K562 (cell line): ENCODE measurements around the gene SNX20. TPM values are rescaled to one million over a fixed set of nuclear protein-coding genes. Genes with fewer than 3 reads are reported as not detected.
A peak's percentile ranks its signal among the peaks of the same experiment; 100 is the strongest.

ENCODE experiments used
- ATAC-seq: fragments of 200-7000 bp; cut with Tn5 transposase; 3 replicates; pipeline ENCODE4 v1.9.1; 2020; ENCODE audit warnings: moderate library complexity
- BruUV-seq: library from RNA; stranded (reverse); fragments of 400-500 nt; replicated peaks from 2 replicates; lab custom pipeline; 2021; lab: Mats Ljungman, UMichigan
- CTCF ChIA-PET: fragments of 300-600 bp; formaldehyde crosslinking; extraction: SDS; loops from one replicate; lab custom pipeline; 2021; ENCODE audit warnings: low intra/inter-chr PET ratio; lab: Yijun Ruan, JAX
- POLR2A ChIA-PET: fragments of 300-600, 350-650 bp; sonication (Branson Sonifier 250); formaldehyde crosslinking; extraction: SDS; loops from one replicate; lab custom pipeline; 2021; ENCODE audit warnings: antibody characterized with exemption, inconsistent platforms; lab: Yijun Ruan, JAX
- DNase-seq, 4 experiments: peaks; one replicate each; pipeline versions ENCODE4 v3.0.0 to v3.0.0-alpha.2; 2011 to 2018; ENCODE audit warnings: low spot score in 3 of 4, mixed read lengths in 3 of 4; ENCODE audit errors: extremely low read depth in 1 of 4
- FAIRE-seq: peaks from 2 replicates; lab custom pipeline; 2011; peaks lifted over from hg19 to GRCh38; lab: Jason Lieb, UNC
- H2AFZ ChIP-seq: 2 replicates; pipeline ENCODE4 v1.6.0; 2011; ENCODE audit warnings: low read depth, low read length, control low read depth, inconsistent platforms
- H3K27ac ChIP-seq: fragments of 200-600 bp; 3 replicates; pipeline ENCODE4 v1.8.0; 2011; ENCODE audit warnings: low read depth, mild to moderate bottlenecking, control low read depth, inconsistent platforms, low read length, moderate library complexity, mixed read lengths; ENCODE audit errors: extremely low read depth
- H3K27me3 ChIP-seq, 2 experiments: fragments of 300-600 bp in 1 of 2; 2 replicates in 1 of 2; 3 replicates in 1 of 2; pipeline versions ENCODE4 v1.6.0 to v1.8.0; 2011; ENCODE audit warnings: inconsistent platforms in 2 of 2, low read length in 2 of 2, mild to moderate bottlenecking in 1 of 2, mixed read lengths in 1 of 2, moderate library complexity in 1 of 2; ENCODE audit not compliant: control insufficient read depth in 2 of 2, insufficient read depth in 2 of 2
- H3K36me3 ChIP-seq: fragments of 300-600 bp; 3 replicates; pipeline ENCODE4 v1.8.0; 2011; ENCODE audit warnings: mild to moderate bottlenecking, low read length, inconsistent platforms; ENCODE audit not compliant: control insufficient read depth, insufficient read depth
- H3K4me1 ChIP-seq, 2 experiments: fragments of 200-600 bp in 1 of 2; replicated peaks in 1 of 2; 2 replicates in 1 of 2; 3 replicates in 1 of 2; pipeline versions ENCODE4 v1.5.1 to v1.8.0; 2011; ENCODE audit warnings: inconsistent platforms in 2 of 2, low read length in 2 of 2, mild to moderate bottlenecking in 1 of 2, mixed read lengths in 1 of 2, moderate library complexity in 1 of 2; ENCODE audit not compliant: control insufficient read depth in 2 of 2, insufficient read depth in 2 of 2
- H3K4me2 ChIP-seq: 2 replicates; pipeline ENCODE4 v1.6.1; 2011; ENCODE audit warnings: low read length, control low read depth, inconsistent platforms, mixed read lengths; ENCODE audit not compliant: insufficient read depth
- H3K4me3 ChIP-seq: fragments of 200-600 bp; sonication (generic), shearing (Covaris generic); 2 replicates; pipeline ENCODE4 v1.5.1; 2016; ENCODE audit warnings: control low read depth, inconsistent platforms
- H3K79me2 ChIP-seq: fragments of 200-600 bp; 3 replicates; pipeline ENCODE4 v1.8.0; 2011; ENCODE audit warnings: low read length, inconsistent platforms; ENCODE audit not compliant: control insufficient read depth, insufficient read depth
- H3K9ac ChIP-seq, 2 experiments: 2 replicates each; pipeline versions ENCODE4 v1.6.0 to v1.6.1; 2011; ENCODE audit warnings: low read depth in 2 of 2, low read length in 2 of 2, control low read depth in 1 of 2, inconsistent platforms in 1 of 2, mild to moderate bottlenecking in 1 of 2, mixed read lengths in 1 of 2; ENCODE audit not compliant: insufficient read depth in 1 of 2
- H3K9me1 ChIP-seq: one replicate; pipeline ENCODE4 v1.6.0; 2011; ENCODE audit warnings: inconsistent platforms, mild to moderate bottlenecking, low read length, moderate library complexity; ENCODE audit not compliant: control insufficient read depth, insufficient read depth
- H3K9me3 ChIP-seq: replicated peaks from 2 replicates; pipeline ENCODE4 v1.5.1; 2011; ENCODE audit warnings: low read depth, low read length, inconsistent platforms; ENCODE audit not compliant: control insufficient read depth, insufficient read depth
- H4K20me1 ChIP-seq: replicated peaks from 2 replicates; pipeline ENCODE4 v1.6.1; 2011; ENCODE audit warnings: low read length, inconsistent platforms, mixed read lengths; ENCODE audit not compliant: control insufficient read depth, insufficient read depth
- CTCF ChIP-seq, 3 experiments: IDR thresholded peaks in 2 of 3; conservative IDR thresholded peaks in 1 of 3; 2 replicates each; pipeline ENCODE4 v1.5.1; 2011 to 2012; ENCODE audit warnings: low read length in 3 of 3, mild to moderate bottlenecking in 3 of 3, control low read depth in 2 of 3, improper control_type of control experiment in 1 of 3, inconsistent platforms in 1 of 3, low read depth in 1 of 3, mixed read lengths in 1 of 3, moderate library complexity in 1 of 3; ENCODE audit not compliant: insufficient read depth in 2 of 3
- ETV1 ChIP-seq: fragments of 450-650 bp; conservative IDR thresholded peaks from 2 replicates; pipeline ENCODE4 v1.6.1; 2016; ENCODE audit warnings: missing genetic modification characterization, control low read depth, low read depth, missing compliant biosample characterization
- THAP12 ChIP-seq: fragments of 250-450 bp; sonication (Bioruptor Pico); IDR thresholded peaks from 2 replicates; pipeline ENCODE4 v1.9.0; 2021; ENCODE audit warnings: mild to moderate bottlenecking, inconsistent platforms
- ZNF586 ChIP-seq: fragments of 450-650 bp; formaldehyde crosslinking; conservative IDR thresholded peaks from 2 replicates; pipeline ENCODE4 v1.4.0; 2020; ENCODE audit warnings: mild to moderate bottlenecking, moderate library complexity
- WGBS: fragments of 100-300 bp; shearing (Covaris generic); methylation state at CpG from one replicate; pipeline ENCODE4 v1.1.6; 2016; ENCODE audit warnings: low coverage, mixed read lengths; ENCODE audit not compliant: insufficient coverage; ENCODE audit errors: missing lambda C conversion rate; 5-methylcytosine and 5-hydroxymethylcytosine counted together
- in situ Hi-C: fragments of 300-500 bp; cut with MboI; formaldehyde crosslinking; loops from 4 replicates; pipeline ENCODE4 v1.15.0; 2018; ENCODE audit warnings: inconsistent platforms, mixed read lengths
- intact Hi-C: fragments of 100-400 bp; cut with micrococcal nuclease; formaldehyde crosslinking; loops from 2 replicates; pipeline ENCODE4 v1.14.2; 2022
- polyA plus RNA-seq, 8 experiments: library from polyadenylated mRNA; depleted of rRNA in 4 of 8; stranded (reverse) in 5 of 8; unstranded in 3 of 8; fragments of >200 nt; fragmentation: Nextera tagmentation in 2 of 8; fragmentation: Illumina TruSeq in 1 of 8; extraction: Ambion mirVana in 2 of 8; extraction: Trizol in 1 of 8; gene quantifications; 2 replicates each; pipeline versions ENCODE4 v1.2.1 to v1.2.3, GENCODE V29; 2011 to 2014; ENCODE audit warnings: inconsistent platforms in 1 of 8, missing spikeins in 1 of 8
- total RNA-seq, 7 experiments: library from RNA; depleted of rRNA in 6 of 7; stranded (reverse); fragments of >200 nt in 6 of 7; fragmentation: Illumina TruSeq in 2 of 7; extraction: Trizol in 2 of 7; gene quantifications; 2 replicates each; pipeline versions ENCODE4 v1.2.1 to v1.2.3, GENCODE V29; 2011 to 2021; ENCODE audit warnings: low replicate concordance in 1 of 7

The SNX20 gene
- total and polyA plus RNA-seq, 9 of the 15 experiments (the other 6 are each of a cell fraction or from before 2014, with no cell fraction given), result 0.04 to 0.07 TPM; not detected in 7

- Histone ChIP-seq H3K9me3 (no peaks in the 10 kb centered on the region), H3K27ac (no peak overlapping the region), H3K27me3 (peaks cover 7 to 47% of the 10 kb centered on the region in 2 experiments; a peak in 4 of 5 replicates), H3K4me2 (no peak overlapping the region), H2AFZ (no peak overlapping the region), H3K4me1 (no peaks in the 10 kb centered on the region; a peak in 1 of 5 replicates), H3K4me3 (no peak overlapping the region), H3K9me1 (no peaks in the 10 kb centered on the region), H3K9ac (no peak overlapping the region), H4K20me1 (no peaks in the 10 kb centered on the region), H3K36me3 (no peaks in the 10 kb centered on the region), H3K79me2 (no peaks in the 10 kb centered on the region)
- ChIA-PET CTCF (no interaction called here), POLR2A (interaction anchor here (0.5 to 0.6 kb wide), 3 partner anchors 19 to 568 kb away, joined by 3 read pairs; no protein-coding TSS in a partner anchor)
- TF ChIP-seq ZNF586, result no peak
- no peak for TF ChIP-seq THAP12 (CRISPR knock-in tag)
- peak; percentile 31; the same call in 1 of the 2 replicates for TF ChIP-seq ETV1
- TF ChIP-seq CTCF (IDR thresholded peaks at IDR 0.05 in 2 of 3, conservative IDR thresholded peaks at IDR 0.05 in 1 of 3; ENCODE audit: insufficient read depth in 2 of 3, low read depth in 1 of 3, low read length in 3 of 3), result peak in 1 of 3 experiments; percentile 34; a peak in 2 of 6 replicates
- FAIRE-seq, result no peak
- DNase-seq, result no peak
- intact Hi-C loops, result no loop called here
- 4% methylated on average over 15 of the region's 20 CpGs for WGBS
- BruUV-seq, result no TSS peak
- in situ Hi-C loops, result no loop called here
- ATAC-seq, result peak; percentile 72
Measured at GRCh38 chr16:50719401-50720337, 38.6 kb upstream of the SNX20 start.
